SU-DHL-6 (cell line): ENCODE results near the gene PKIB.

Experiments used
- H2AFZ ChIP-seq: fragments of 200-600 bp; sonication (generic); 2 replicates; pipeline ENCODE4 v1.6.1; 2014; ENCODE audit warnings: low read depth, mild to moderate bottlenecking, moderate library complexity, mixed read lengths, antibody characterized with exemption, low read length; ENCODE audit not compliant: severe bottlenecking
- H3F3A ChIP-seq: fragments of 200-600 bp; shearing (Covaris generic); 2 replicates; pipeline ENCODE4 v1.6.0; 2016; ENCODE audit warnings: antibody characterized with exemption, mild to moderate bottlenecking; ENCODE audit not compliant: insufficient read depth
- H3K27ac ChIP-seq: fragments of 200-600 bp; sonication (generic); 2 replicates; pipeline ENCODE4 v1.5.1; 2016; ENCODE audit warnings: low read depth, mild to moderate bottlenecking, low read length, moderate library complexity, mixed read lengths
- H3K27me3 ChIP-seq: fragments of 200-600 bp; sonication (generic), shearing (Covaris generic); 2 replicates; pipeline ENCODE4 v1.6.0; 2014; ENCODE audit warnings: mild to moderate bottlenecking, low read length
- H3K36me3 ChIP-seq: fragments of 200-600 bp; sonication (generic); 2 replicates; pipeline ENCODE4 v1.6.1; 2014; ENCODE audit warnings: mild to moderate bottlenecking, low read length, mixed read lengths
- H3K4me2 ChIP-seq: fragments of 300-600, 200-600 bp; shearing (Covaris generic), sonication (generic); 2 replicates; pipeline ENCODE4 v1.6.0; 2014; ENCODE audit warnings: low read length, low read depth, mild to moderate bottlenecking; ENCODE audit not compliant: poor library complexity, severe bottlenecking
- H3K4me3 ChIP-seq: fragments of 200-600 bp; sonication (generic); 2 replicates; pipeline ENCODE4 v1.5.1; 2014; ENCODE audit warnings: antibody characterized with exemption, low read length, mild to moderate bottlenecking, mixed read lengths; ENCODE audit not compliant: insufficient read depth, poor library complexity, severe bottlenecking
- H3K79me2 ChIP-seq: fragments of 200-600 bp; sonication (generic); 2 replicates; pipeline ENCODE4 v1.6.1; 2014; ENCODE audit warnings: mild to moderate bottlenecking, low read length, moderate library complexity; ENCODE audit not compliant: insufficient read depth
- H3K9ac ChIP-seq: fragments of 200-600 bp; sonication (generic); 2 replicates; pipeline ENCODE4 v1.7.0; 2014; ENCODE audit warnings: mild to moderate bottlenecking, low read length
- H3K9me2 ChIP-seq: fragments of 200-600 bp; sonication (generic); replicated peaks from 2 replicates; pipeline ENCODE4 v1.6.1; 2014; ENCODE audit warnings: low read length; ENCODE audit not compliant: insufficient read depth
- H3K9me3 ChIP-seq: fragments of 200-600 bp; sonication (generic); 2 replicates; pipeline ENCODE4 v1.6.1; 2014; ENCODE audit warnings: low read length, mixed read lengths; ENCODE audit not compliant: insufficient read depth
- H4K20me1 ChIP-seq: fragments of 200-600 bp; sonication (generic); 2 replicates; pipeline ENCODE4 v1.6.1; 2014; ENCODE audit warnings: low read depth, mild to moderate bottlenecking, antibody characterized with exemption, low read length, moderate library complexity, mixed read lengths
- CTCF ChIP-seq: fragments of 200-600 bp; sonication (generic); IDR thresholded peaks from one replicate; pipeline ENCODE4 v1.5.1; 2017; ENCODE audit warnings: antibody characterized with exemption, mild to moderate bottlenecking, low read length, moderate library complexity; ENCODE audit not compliant: insufficient read depth, poor library complexity, severe bottlenecking
- EZH2phosphoT487 ChIP-seq: fragments of 200-600 bp; sonication (generic), shearing (Covaris generic); conservative IDR thresholded peaks from 2 replicates; pipeline ENCODE4 v1.6.1; 2018; ENCODE audit warnings: mild to moderate bottlenecking, antibody characterized with exemption, low read length, moderate library complexity, mixed read lengths

PKIB gene

GRCh38 chr6:122666418-122666817, 56.2 kb downstream of the PKIB start:
- no peaks in the 10 kb centered on the region for H3K36me3 ChIP-seq

GRCh38 chr6:122669418-122669817, 59.2 kb downstream of the PKIB start:
- H3K27me3 ChIP-seq, result no peaks in the 10 kb centered on the region
- no peaks in the 10 kb centered on the region for H4K20me1 ChIP-seq
- TF ChIP-seq CTCF (no peak), EZH2phosphoT487 (no peak)
- no peak overlapping the region for H3K9ac ChIP-seq
- no peak overlapping the region for H3K4me2 ChIP-seq
- no peak overlapping the region for H2AFZ ChIP-seq
- no peaks in the 10 kb centered on the region for H3K9me3 ChIP-seq
- no peaks in the 10 kb centered on the region for H3K79me2 ChIP-seq
- no peak overlapping the region for H3K4me3 ChIP-seq
- no peaks in the 10 kb centered on the region for H3F3A ChIP-seq
- H3K9me2 ChIP-seq, result no peaks in the 10 kb centered on the region
- H3K27ac ChIP-seq, result no peak overlapping the region
- no peaks in the 10 kb centered on the region for H3K36me3 ChIP-seq

More at GRCh38 chr6:122666418-122666817, 56.2 kb downstream of the PKIB start:
- no peak for TF ChIP-seq EZH2phosphoT487
- Histone ChIP-seq H3K27ac (no peak overlapping the region), H3K9me2 (no peaks in the 10 kb centered on the region), H4K20me1 (no peaks in the 10 kb centered on the region), H3F3A (no peaks in the 10 kb centered on the region), H3K9ac (no peak overlapping the region), H2AFZ (no peak overlapping the region), H3K4me2 (no peak overlapping the region), H3K79me2 (no peaks in the 10 kb centered on the region), H3K9me3 (no peaks in the 10 kb centered on the region), H3K4me3 (no peak overlapping the region), H3K27me3 (no peaks in the 10 kb centered on the region)

GRCh38 chr6:122669868-122670267, 59.7 kb downstream of the PKIB start:
- Histone ChIP-seq H3K79me2 (no peaks in the 10 kb centered on the region), H3K4me2 (no peak overlapping the region), H3K4me3 (no peak overlapping the region), H3K27ac (no peak overlapping the region), H3K9me2 (no peaks in the 10 kb centered on the region), H3K9me3 (no peaks in the 10 kb centered on the region), H3F3A (no peaks in the 10 kb centered on the region), H3K36me3 (no peaks in the 10 kb centered on the region), H3K9ac (no peak overlapping the region), H4K20me1 (no peaks in the 10 kb centered on the region), H2AFZ (no peak overlapping the region), H3K27me3 (no peaks in the 10 kb centered on the region)
- TF ChIP-seq CTCF (no peak), EZH2phosphoT487 (no peak)

GRCh38 chr6:122671251-122671650, 61.0 kb downstream of the PKIB start:
- H3K4me3 ChIP-seq, result no peak overlapping the region
- no peaks in the 10 kb centered on the region for H4K20me1 ChIP-seq
- no peak overlapping the region for H3K27ac ChIP-seq
- H2AFZ ChIP-seq, result no peak overlapping the region
- TF ChIP-seq CTCF, result no peak
- no peak for TF ChIP-seq EZH2phosphoT487
- no peaks in the 10 kb centered on the region for H3K79me2 ChIP-seq
- no peaks in the 10 kb centered on the region for H3K36me3 ChIP-seq
- H3K9me3 ChIP-seq, result no peaks in the 10 kb centered on the region
- H3K27me3 ChIP-seq, result no peaks in the 10 kb centered on the region
- no peak overlapping the region for H3K4me2 ChIP-seq
- H3K9me2 ChIP-seq, result no peaks in the 10 kb centered on the region
- H3K9ac ChIP-seq, result no peak overlapping the region
- H3F3A ChIP-seq, result no peaks in the 10 kb centered on the region
